GM19043 (cell line): ENCODE data around the gene RASA3.

ENCODE experiments used
- ATAC-seq: cut with Tn5 transposase; IDR thresholded peaks from one replicate; pipeline ENCODE4 v1.9.1; 2021; ENCODE audit warnings: low read depth; ENCODE audit not compliant: unreplicated experiment

Gene RASA3

GRCh38 chr13:114058051-114058867 is 74.2 kb downstream of the RASA3 start:
- no peak for ATAC-seq

DNA sequence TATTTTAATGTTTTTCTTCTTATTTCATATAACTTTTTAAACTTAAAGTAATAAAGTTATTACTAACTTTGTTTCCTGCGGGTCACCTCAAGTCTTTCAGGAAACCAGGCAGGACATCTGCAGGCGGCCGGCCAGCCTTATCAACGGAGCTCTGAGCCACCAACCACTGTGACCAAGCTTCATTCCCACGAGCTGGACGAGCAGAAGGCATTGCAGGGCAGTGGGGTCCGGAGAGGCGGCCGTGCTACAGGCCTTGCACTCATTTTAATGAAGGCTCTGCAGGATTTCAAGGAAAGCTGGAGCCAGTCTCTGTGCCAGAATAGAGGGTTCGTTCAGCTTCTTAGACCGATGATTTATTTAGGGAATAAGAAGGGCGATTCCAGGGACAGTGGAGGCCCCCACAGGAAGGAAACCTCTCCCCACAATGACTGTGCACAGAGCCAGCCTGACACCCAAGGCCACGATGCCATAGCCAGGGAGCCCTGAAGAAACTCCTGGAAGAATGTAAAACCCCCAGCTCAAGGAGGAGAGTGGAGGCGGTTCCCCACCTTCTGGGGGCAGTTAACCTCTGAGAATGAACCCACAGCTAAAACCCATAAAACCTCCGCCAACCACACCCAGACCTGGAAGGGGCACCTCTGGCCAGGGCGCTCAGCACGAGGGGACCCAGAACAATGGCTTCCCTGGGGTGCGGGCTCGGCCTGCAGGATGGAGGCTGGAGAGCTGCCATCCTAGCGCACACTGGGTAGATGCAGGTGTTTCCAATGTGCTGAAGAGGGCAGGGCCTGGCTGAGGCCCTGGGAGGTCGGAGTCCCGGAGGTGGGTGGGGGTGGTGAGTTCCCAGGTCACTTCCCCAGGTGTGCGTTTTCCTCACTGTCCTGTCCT is 75.0 kb downstream of the RASA3 start:
- ATAC-seq = no peak

DNA sequence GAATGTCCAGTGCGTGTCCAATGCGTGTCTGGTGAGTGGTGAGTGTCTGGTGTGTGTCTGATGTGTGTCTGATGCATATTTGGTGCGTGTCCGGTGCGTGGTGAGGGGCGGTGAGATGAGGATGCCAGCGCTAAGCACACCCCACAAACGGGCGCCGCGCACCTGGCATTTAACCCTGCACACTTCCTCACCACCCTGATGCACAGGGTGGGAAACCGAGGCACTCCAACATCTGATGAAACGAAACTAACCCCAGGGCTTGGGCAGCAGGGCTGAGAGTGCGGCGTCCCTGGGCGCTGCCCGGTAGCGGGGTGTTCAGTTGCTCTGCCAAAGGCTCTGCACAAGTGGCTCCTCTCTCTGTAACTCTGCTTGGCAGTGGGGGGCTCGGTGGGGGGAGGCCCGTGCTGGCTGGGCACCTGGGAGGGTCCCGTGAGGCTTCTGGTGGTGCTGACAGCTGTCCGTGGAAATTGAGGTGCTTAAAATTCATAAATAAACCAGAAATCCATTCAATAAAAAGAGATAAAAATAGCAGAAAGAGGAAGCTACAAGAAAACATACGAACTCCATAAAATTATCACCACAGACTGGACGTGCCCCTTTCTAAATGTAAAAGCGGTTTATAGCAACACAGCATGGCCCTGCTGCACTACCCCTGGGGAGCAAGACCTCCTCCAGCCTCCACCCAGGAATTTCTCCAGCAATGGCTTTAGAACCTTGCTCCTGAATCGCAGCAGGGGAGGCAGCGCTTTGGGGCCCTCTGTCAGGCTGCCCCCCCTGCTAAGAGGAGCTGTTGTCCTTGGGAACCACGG is 76.0 kb downstream of the RASA3 start:
- no peak for ATAC-seq

DNA sequence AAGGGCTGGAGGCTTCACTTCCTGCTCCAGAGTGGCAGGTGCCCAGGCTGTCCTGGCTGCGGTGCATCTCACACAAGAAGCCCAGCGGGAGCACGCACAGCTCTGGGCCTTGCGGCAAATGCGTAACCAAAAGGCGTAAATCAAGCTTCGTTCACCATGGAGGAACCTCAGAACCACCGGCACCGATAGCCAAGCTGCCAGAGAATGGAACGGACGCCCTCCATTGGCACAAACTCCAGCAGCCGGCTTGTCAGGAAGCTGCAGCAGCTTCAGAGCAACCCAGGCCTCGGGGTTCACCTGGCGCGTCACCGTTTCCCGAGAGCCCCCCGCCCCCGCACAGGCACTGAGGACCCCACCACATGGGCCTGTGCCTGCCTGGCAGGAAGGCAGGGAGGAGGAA is 76.7 kb downstream of the RASA3 start:
- ATAC-seq = no peak

DNA sequence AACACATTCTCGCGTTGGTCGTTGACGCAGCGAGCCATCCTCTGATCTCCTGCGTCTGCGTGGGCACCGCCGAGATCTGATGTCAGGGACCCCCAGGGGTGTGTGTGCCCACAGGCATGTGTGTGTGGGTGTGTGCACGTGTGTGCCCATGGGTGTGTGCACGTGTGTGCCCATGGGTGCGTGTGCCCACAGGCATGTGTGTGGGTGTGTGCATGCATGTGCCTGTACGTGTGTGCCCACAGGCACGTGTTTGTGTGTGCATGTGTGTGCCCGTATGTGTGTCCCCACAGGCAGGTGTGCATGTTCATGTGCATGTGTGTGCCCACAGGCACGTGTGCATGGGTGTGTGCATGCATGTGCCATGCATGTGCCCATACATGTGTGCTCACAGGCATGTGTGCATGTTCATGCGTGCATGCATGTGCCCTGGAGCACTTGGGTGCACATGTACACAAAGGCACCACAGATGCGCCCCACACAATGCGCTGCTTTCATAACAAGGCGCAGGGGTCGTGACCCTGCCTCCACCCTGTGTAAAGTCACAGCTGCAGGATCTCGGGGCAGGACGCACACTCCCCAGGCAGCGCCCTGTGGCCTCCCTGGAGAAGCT is 77.5 kb downstream of the RASA3 start:
- ATAC-seq = no peak

- ATAC-seq = no peak
Observed at GRCh38 chr13:114054264-114054663, 78.2 kb downstream of the RASA3 start.

DNA sequence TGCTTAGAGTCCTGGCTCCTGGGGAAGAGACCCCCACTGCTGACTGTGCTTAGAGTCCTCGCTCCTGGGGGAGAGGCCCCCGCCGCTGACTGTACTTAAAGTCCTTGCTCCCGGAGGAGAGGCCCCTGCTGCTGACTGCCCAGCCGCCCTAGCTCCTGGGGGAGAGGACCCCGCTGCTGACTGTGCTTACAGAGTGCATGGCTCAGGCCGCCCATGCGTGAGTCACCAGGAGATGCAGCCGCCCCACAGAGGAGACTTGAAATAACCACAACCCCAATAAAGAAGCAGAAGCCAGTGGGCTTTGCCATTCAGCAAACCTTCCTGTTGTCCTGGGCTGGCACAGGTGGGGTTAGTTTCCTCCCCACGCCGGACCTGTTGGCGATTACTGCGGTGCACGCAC is 79.4 kb downstream of the RASA3 start:
- ATAC-seq = no peak

GRCh38 chr13:114050536-114051450 is 81.6 kb downstream of the RASA3 start:
- no peak for ATAC-seq

GRCh38 chr13:114049626-114050101 is 82.8 kb downstream of the RASA3 start:
- ATAC-seq = no peak

DNA sequence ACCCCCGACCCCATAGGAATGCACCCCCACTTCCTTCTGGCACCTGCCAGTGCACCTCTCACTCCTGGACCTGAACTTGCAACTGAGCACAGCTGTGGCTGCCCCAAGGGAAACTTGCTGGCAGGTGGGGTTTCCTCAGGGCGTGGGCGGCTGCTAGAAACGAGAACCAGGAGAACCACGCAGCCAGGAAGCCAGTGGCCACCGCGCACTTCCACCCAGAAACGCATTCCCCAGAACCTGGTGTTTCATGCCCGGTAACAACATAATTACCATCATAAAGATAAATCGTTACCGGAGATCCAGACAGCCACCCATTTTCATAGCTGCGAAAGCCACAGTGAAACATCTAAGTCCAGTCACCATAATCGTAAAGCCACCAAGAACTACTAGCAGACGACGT is 83.4 kb downstream of the RASA3 start:
- ATAC-seq = peak; percentile 44

GRCh38 chr13:114048443-114048842 is 84.0 kb downstream of the RASA3 start:
- no peak for ATAC-seq

- peak; percentile 61 for ATAC-seq
Observed at GRCh38 chr13:114047358-114047881, 85.0 kb downstream of the RASA3 start.

DNA sequence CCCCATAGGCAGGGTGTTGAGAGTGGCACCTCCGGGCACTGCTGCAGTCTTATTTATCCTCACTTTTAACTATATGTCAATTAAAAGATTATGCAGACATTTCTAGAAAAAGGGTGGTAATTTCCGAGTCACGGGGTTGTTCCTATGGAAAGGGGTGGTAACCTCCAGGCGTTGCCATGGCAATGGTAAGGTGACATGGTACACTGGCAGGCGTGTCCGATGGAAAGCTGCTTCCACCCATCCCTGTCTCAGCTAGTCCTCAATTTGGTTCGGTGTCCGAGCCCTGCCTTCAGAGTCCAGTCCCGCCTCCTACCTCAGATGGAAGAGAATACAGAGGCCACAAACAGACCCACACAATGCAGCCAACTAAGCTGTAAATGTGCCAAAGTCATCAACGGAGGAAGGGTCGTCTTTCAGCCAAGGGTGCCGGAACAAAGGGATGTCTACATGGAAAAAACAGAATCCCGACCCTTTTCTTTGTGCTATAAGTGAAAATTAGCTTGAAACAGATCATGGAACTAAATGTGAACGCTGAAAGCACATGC is 85.9 kb downstream of the RASA3 start:
- no peak for ATAC-seq

DNA sequence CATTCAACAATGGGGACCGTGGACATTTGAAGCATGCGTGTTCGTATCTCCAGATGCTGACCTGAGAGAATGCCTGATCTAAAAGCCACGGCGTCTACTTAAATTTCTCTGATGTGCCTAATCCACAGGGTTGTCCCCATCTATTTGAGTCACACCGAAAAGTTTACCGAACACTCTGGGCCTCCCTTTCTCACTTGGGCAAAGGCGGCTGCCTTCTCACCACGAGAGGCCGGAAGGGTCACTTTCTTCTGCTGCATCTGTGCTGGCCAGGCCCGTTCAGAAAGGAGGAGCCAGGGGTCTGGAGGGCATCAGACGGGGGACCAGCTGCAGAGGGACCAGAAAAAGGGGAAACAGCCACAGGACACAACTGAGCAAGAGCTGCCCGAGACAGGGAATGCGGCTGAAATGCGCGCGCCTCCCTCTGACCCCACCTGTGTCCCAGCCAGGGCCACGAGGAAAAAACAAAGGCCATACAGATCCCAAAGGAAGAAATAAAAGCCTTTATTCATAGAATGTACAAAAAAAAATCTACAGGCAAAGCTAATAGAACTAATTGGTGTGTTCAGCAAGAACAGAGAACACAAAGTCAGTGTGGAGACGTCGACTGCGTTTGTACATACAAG is 87.2 kb downstream of the RASA3 start:
- ATAC-seq = no peak

DNA sequence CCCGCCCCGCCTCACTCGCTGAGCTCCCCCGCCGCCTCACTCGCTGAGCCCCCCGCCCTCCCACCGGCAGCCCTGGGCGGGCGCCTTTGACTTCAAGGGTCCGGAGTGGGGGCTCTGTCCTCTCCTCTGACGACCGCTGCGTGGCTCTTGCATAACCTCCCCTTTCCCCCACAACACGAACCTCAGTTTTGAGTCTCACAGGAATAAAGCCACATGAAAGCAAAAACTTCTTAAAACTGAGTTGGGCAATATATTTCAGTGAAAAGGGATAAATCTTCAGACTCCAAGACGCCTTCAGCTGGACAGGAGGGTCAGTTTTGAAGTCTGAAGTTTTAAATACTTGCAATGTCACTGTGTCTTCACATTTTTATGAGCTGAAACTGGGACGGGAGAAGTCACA is 87.9 kb downstream of the RASA3 start:
- ATAC-seq = no peak

DNA sequence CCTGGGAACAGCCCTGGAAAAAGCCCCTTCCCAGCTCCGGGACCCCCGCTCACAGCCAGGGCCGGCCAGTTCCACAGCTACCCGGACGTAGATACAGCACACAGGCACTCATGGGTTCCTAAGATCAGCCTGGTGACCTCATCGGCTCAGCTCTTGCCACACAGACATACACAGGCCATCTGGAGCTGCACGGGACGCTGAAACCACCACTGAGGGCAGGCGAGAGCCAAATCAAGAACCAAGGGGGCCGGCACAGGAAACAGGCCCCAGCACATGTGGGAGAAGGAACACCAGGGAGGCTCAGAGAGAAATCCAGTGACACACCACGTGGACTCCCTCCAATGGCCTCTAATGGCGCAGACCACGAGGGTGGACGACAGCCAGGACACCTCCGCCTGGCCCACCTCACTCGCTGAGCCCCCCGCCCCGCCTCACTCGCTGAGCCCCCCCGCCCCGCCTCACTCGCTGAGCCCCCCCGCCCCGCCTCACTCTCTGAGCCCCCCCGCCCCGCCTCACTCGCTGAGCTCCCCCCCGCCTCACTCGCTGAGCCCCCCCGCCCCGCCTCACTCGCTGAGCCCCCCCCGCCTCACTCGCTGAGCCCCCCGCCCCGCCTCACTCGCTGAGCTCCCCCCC is 88.9 kb downstream of the RASA3 start:
- ATAC-seq = no peak

DNA sequence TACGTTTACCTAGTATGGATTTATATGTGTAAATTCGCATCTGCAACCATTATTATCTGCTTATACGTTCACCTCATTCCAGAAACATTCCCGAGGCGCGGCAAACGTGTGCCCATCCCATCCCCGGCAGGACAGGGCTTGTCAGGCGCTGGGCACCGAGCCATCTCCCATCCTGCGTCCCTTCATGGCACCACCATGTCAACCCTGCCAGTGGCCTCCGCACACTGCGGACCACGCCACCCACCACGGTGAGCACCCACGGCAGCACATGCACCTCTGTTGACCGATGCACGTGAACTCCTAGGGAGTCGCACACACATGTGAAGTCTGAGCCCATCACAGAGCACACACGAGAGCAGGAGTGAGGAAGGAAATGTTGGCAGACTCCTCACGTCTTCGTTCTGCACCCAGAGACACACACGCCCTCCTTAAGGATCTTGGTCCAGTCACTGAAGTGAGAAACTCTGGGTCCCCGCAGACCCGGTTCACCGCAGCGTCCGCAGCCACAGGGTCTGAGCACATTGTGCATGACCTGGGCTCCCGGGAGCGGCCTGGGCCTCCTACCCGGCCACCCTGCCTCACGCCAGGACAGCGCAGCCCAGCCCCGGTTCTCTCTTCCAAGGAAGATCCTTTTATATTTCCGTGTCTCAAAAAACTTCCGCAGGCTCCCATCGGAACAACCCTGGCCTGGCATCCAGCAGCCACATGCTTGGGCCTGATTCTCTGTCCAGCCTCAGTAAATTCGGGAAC is 90.2 kb downstream of the RASA3 start:
- no peak for ATAC-seq
